HG02852 (cell line): Measurements from ENCODE around the gene MRPL16.

Source experiments
- ATAC-seq: cut with Tn5 transposase; IDR thresholded peaks from one replicate; pipeline ENCODE4 v1.9.1; 2021; ENCODE audit warnings: mild to moderate bottlenecking, moderate library complexity; ENCODE audit not compliant: unreplicated experiment

MRPL16 gene

GRCh38 chr11:59776210-59777066, 34.1 kb downstream of the MRPL16 start:
- no peak for ATAC-seq

- no peak for ATAC-seq
These were observed 37.5 kb downstream of the MRPL16 start for GRCh38 chr11:59773083-59773440.

GRCh38 chr11:59771605-59772004, 39.0 kb downstream of the MRPL16 start:
- ATAC-seq: no peak

GRCh38 chr11:59770869-59771268, 39.7 kb downstream of the MRPL16 start:
- ATAC-seq: no peak

- no peak for ATAC-seq
These were observed 40.3 kb downstream of the MRPL16 start for GRCh38 chr11:59770319-59770718.

GRCh38 chr11:59769828-59770227, 40.8 kb downstream of the MRPL16 start:
- no peak for ATAC-seq

- no peak for ATAC-seq
These were observed 41.5 kb downstream of the MRPL16 start for GRCh38 chr11:59769111-59769510.

GRCh38 chr11:59767225-59767611, 43.4 kb downstream of the MRPL16 start:
- no peak for ATAC-seq

GRCh38 chr11:59766542-59767224, 43.9 kb downstream of the MRPL16 start:
- ATAC-seq: no peak

GRCh38 chr11:59765068-59765735, 45.4 kb downstream of the MRPL16 start:
- no peak for ATAC-seq

- ATAC-seq: no peak
These were observed 48.6 kb downstream of the MRPL16 start for GRCh38 chr11:59761993-59762392.

- ATAC-seq: no peak
These were observed 49.8 kb downstream of the MRPL16 start for GRCh38 chr11:59760771-59761170.

- ATAC-seq: no peak
These were observed 50.7 kb downstream of the MRPL16 start for GRCh38 chr11:59759900-59760299.

GRCh38 chr11:59758401-59759037, 52.1 kb downstream of the MRPL16 start:
- ATAC-seq: no peak

- no peak for ATAC-seq
These were observed 53.7 kb downstream of the MRPL16 start for GRCh38 chr11:59756845-59757244.

GRCh38 chr11:59756558-59756840, 54.1 kb downstream of the MRPL16 start:
- no peak for ATAC-seq
